ENCODE measurements around the gene HPS1.
"Not testable (repeated sequence)": the region's sequence is repeated elsewhere in the genome, so short reads cannot be mapped to it uniquely, and the experiment has no call there.

HPS1 gene

GRCh38 chr10:98384531-98385133 is 62.1 kb downstream of the HPS1 start:
- DNase-seq = no peak

- no peak for DNase-seq
Observed at GRCh38 chr10:98383869-98384268, 62.9 kb downstream of the HPS1 start.

GRCh38 chr10:98383134-98383667 is 63.5 kb downstream of the HPS1 start:
- not testable (repeated sequence) for DNase-seq

GRCh38 chr10:98382691-98383101 is 64.0 kb downstream of the HPS1 start:
- no peak for DNase-seq

- no peak for DNase-seq
Observed at GRCh38 chr10:98380493-98381339, 66.0 kb downstream of the HPS1 start.

GRCh38 chr10:98378722-98379121 is 68.0 kb downstream of the HPS1 start:
- no peak for DNase-seq

GRCh38 chr10:98377536-98377935 is 69.2 kb downstream of the HPS1 start:
- DNase-seq = no peak

GRCh38 chr10:98377001-98377400 is 69.7 kb downstream of the HPS1 start:
- DNase-seq = no peak

GRCh38 chr10:98376485-98376884 is 70.2 kb downstream of the HPS1 start:
- peak; percentile 13 for DNase-seq

- no peak for DNase-seq
Observed at GRCh38 chr10:98374217-98374985, 72.3 kb downstream of the HPS1 start.

- DNase-seq = no peak
Observed at GRCh38 chr10:98373260-98374040, 73.3 kb downstream of the HPS1 start.

- no peak for DNase-seq
Observed at GRCh38 chr10:98370831-98371820, 75.6 kb downstream of the HPS1 start.

GRCh38 chr10:98369801-98370200 is 76.9 kb downstream of the HPS1 start:
- no peak for DNase-seq

- no peak for DNase-seq
Observed at GRCh38 chr10:98368644-98369043, 78.1 kb downstream of the HPS1 start.

- no peak for DNase-seq
Observed at GRCh38 chr10:98367604-98368451, 78.9 kb downstream of the HPS1 start.
